ENCODE data around the gene RPS27.

DNA sequence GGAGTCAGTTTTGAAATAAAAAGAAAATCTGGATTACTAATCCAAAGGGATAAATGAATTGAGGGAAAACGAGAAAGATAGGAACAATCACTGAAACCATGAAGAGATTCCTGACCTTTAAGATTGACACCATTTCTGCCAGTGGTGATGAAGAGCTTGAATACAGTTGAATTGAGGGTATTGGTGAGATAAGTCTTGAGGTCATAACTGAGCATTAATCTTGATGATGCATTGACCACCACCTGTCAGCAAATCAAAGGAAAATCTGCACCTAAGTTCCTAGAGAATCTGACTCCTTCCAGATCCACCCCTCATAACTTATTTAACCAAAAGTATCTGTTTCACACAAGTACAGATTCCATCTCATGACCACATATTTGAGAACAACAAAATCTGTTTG lies 21.6 kb downstream of the RPS27 start:
- TF ChIP-seq, protein P1, sequence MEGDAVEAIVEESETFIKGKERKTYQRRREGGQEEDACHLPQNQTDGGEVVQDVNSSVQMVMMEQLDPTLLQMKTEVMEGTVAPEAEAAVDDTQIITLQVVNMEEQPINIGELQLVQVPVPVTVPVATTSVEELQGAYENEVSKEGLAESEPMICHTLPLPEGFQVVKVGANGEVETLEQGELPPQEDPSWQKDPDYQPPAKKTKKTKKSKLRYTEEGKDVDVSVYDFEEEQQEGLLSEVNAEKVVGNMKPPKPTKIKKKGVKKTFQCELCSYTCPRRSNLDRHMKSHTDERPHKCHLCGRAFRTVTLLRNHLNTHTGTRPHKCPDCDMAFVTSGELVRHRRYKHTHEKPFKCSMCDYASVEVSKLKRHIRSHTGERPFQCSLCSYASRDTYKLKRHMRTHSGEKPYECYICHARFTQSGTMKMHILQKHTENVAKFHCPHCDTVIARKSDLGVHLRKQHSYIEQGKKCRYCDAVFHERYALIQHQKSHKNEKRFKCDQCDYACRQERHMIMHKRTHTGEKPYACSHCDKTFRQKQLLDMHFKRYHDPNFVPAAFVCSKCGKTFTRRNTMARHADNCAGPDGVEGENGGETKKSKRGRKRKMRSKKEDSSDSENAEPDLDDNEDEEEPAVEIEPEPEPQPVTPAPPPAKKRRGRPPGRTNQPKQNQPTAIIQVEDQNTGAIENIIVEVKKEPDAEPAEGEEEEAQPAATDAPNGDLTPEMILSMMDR (IDR thresholded peaks at IDR 0.05) = no peak
- no peak for TF ChIP-seq POLR2A (IDR thresholded peaks at IDR 0.05)

All from esophagus squamous epithelium (tissue), 4 donors.